COLO668 (cell line): ENCODE results near the gene MICAL3.

ENCODE experiments used
- DNase-seq: peaks from one replicate; lab custom pipeline; 2025; ENCODE audit not compliant: unreplicated experiment; lab: John Stamatoyannopoulos, UW

Gene MICAL3

DNA sequence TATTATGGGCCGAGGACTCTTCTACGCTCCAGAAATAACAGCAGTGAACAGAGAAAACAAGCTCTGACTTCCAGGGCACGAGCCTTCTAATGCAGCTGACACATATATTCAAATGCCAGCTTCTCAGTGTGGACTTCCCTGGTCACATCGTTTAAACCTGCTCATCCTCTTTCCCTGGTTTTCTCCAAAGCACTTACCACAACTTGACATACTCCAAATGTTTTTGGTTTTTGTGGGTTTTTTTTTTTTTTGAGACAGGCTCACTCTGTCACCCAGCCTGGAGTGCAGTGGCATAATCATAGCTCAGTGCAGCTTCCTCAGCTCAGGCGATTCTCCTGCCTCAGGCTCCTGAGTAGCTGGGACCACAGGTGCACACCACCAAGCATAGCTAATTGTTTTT, 105.5 kb downstream of the MICAL3 start:
- no peak for DNase-seq

DNA sequence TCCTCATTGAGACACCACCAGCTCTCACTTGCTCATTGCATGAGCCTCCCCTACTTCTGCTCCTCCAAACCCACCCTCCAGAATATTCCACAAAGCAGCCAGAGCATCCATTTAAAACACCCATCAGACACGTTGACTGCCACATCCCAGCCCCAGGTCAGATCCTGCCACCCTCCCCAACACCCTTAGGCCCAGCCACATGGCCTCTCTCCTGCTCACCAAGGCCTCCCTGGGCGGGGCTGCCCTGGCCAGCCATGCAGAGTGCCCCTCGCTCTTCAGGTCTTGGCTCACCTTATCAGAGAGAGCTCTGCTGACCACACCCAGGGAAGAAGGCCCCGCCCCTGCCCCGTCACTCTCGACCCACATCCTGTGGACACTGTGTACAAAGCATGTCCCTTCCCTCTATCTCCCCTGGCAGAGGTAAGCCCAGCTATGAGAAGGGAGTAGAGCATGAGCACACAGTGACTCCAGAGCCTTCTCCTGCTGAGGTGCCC, 106.8 kb downstream of the MICAL3 start:
- peak; percentile 21 for DNase-seq

DNA sequence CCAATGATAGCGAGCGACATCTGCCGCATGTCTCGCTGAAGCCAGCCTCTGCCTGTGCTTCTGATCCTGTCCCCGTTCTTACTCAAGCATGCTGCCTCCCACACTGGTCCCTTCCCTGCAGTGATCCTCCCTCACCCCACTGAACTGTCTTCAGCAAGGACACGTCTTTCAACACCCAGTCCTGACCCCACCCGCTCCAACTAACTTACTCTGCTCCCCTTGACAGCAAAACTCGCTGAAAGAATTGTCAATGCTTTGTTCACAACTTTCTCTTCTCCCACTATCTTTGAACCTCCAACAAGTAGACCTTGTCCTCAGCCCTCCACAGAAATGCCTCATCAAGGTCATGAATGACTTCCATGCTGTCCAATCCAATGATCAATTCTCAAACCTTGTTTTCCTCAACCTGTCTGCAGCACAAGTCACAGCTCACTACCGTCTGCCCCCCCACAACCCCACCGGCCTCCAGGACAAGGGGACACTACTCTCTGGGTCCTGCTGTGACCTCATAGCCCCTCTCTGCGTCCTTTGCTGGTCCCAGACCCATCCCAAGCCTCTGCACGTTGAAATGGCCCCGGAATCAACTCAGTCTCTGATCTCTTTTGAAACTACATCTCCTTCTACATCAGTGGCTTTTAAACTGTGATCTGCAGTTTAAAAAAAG, 108.0 kb downstream of the MICAL3 start:
- DNase-seq = no peak

DNA sequence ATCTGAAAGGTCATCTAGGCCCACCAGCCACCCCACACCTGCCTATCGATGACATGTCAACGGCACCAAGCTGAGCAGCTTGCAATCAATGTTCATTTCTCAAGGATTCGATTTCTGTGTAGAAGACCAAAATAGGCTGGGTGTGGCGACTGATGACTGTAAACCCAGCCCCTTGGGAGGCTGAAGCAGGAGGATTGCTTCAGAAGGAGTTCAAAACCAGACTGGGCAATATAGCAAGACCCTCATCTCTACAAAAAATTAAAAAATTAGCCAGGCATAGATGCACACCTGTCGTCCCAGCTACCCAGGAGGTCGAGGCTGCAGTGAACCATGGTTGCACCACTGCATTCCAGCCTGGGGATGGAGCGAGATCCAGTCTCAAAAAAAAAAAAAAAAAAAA, 108.7 kb downstream of the MICAL3 start:
- DNase-seq = no peak

DNA sequence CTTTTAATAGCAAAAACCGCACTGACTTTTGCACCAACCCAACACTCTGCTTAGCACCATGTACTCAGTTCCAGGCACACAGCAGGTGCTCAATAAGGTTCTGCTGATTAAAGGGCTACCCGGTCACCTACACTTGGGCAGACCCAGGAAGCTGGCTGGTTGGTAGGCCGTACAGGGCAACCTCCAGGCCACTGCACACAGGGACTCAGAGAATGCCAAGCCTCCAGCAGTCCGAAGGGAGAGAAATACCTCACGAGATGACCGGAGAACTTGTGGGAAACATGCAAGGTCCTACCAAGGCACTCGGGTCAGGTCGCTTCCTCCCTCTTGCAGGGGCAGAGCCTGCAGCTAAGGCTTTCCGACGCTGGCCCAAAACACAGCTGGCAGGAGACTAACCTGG, 109.2 kb downstream of the MICAL3 start:
- DNase-seq = no peak

DNA sequence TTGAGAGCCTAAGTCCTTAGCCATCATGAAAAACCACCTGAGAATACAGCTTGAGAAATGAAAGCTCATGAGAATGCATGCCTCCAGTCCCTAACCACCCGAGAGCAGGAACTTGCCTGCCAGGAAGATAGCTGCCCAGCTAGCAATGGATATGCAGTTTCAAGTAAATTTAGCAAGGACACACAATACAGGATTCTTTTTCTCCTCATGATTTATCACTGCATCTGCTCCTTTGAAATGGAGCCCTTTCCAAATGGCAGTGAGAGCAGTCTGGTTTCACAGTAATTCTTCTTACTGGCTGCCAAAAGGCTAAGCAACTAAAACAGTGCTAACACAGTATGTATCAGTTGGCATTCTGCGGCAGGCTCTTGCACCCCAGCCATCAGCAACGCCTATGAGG, 109.9 kb downstream of the MICAL3 start:
- no peak for DNase-seq

DNA sequence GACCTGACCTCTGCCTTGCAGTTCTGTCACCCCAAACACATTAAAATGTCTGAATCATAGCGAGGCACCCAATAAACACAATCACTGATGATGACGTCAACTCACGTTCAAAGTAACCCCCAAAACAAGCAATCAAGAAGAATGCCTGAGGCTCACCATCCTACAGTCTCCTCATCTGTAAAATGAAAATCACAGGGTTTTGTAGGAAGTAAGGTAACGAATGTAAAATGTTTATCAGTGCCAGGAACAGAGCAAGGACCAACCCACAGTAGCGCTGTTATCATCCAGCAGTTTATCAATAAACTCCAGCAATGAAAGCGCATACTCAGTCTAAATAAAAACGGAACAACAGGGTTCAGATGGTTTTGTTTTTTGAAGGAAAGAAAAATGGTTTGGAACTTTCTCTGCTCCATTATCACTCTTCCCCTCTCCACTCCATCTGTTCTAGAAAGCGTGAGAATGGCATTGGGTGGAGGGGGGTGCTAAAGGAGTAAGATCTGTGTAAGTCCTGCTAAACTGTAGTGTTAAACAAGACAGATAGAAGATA, 110.5 kb downstream of the MICAL3 start:
- DNase-seq = no peak

DNA sequence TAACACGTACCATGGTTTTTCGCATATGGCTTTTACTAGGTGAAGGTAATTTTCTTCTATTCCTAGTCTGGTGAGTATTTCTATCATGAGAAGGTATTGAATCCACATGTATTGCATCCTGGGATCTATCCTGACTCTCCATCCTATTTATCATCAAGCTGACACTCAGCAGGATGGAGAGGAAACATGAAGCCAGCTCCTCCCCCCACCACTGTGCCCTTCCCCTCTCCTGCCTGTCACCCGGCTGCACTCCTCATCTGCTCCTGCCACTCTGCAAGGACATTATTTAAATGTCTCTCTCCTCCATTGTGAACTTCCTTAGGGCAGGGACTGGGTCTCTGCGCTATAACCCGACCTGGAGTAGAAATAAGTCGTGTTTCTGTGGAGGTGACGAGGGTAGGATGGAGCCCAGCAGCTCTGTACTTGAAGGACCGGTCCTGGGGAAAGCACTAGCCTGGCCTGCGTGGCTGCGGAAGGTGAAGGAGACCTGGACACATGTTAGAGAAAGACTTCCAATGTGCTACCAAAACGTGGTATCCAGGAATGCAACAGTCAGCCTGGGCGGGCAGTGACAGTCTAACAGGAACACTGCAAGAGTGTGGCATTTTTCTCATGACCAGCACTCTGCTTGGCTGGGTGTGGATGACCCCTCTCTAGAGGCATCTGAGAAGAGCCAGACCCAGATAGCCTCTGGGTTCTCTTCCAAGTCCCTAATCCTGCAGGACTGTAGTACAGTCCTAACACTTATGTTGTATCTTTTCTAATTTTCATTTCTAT, 111.2 kb downstream of the MICAL3 start:
- DNase-seq = no peak

DNA sequence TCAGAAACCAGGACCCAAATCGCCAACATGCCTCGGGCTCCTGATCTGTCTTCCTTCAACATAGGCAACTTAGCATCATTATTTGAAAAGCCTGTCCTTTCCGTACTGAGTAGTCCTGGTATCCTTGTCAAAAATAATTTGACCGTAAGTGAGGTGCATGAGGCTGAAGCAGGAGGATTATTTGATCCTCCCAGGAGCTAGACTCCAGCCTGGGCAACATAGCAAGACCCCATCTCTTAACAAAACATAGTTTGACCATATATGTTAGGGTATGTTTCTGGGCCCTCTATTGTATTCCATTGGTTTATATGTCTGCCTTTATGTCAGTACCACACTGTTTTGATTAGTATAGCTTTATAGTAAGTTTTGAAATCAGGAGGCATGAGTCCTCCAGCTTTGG, 112.5 kb downstream of the MICAL3 start:
- no peak for DNase-seq

DNA sequence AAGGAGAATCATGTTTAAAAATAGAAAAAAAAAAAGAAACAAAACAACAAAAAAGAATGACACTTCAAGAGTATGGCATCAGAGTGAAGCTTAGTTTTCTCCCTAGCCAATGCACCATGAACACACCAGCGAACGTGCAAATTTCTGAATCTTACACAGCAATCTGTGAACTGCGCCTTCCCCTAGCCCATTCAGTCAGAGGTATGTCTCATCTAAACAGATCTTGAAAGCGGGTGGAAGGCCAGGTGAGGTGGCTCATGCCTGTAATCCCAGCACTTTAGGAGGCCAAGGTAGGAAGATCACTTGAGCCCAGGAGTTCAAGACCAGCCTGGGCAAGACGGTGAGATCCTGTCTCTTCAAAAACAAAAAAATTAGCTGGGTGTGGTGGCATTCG, 113.1 kb downstream of the MICAL3 start:
- no peak for DNase-seq

DNA sequence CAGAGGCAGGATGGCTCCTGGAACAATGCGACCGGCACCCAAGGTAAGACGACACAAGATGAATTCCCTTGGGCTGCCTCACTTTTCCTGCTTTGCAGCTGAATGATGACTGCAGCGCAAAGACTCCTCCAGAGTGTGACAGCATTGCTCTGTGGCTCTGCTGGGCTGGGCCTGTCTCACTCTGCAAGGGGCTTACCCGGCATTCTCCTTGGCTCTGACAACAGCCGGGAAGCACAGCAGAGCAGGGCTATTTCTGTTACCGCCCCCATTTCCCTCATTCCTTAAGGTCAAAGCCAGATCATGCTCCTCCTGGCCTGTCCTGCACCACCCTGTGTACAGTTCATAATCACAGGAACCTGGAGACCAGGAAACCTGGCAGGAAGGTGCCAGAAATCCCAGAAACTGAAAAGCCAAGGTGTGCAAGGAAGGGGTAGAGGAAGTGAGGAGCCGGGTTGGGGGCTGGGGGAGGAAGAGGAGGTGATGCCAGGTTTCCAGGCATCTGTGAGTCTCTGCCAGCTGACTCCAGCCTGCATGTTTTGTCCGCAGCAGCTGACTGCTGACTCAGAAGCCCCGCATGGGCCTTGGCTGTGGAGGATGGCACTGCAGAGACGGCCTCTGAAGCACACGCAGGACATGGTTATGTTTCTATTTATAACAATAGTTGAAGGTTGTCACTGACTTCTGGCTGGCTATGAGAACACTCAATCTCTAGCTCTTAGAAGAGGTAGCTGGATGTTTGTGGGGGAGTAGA, 113.6 kb downstream of the MICAL3 start:
- DNase-seq = no peak

DNA sequence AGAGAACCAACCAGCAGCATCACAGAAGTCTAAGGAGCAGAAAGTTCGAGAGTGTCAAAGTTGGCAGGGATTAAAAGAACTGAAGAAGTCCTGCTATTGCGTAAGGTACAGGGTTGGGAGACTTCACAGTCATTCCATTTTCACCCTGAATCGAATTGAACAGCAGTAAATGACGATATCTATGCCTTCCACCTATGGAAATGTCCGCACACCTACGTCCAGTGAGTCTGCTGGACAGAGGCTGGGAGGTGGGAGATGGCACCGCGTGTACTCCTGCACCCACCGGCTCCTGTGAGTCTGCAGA, 116.7 kb downstream of the MICAL3 start:
- DNase-seq = no peak

DNA sequence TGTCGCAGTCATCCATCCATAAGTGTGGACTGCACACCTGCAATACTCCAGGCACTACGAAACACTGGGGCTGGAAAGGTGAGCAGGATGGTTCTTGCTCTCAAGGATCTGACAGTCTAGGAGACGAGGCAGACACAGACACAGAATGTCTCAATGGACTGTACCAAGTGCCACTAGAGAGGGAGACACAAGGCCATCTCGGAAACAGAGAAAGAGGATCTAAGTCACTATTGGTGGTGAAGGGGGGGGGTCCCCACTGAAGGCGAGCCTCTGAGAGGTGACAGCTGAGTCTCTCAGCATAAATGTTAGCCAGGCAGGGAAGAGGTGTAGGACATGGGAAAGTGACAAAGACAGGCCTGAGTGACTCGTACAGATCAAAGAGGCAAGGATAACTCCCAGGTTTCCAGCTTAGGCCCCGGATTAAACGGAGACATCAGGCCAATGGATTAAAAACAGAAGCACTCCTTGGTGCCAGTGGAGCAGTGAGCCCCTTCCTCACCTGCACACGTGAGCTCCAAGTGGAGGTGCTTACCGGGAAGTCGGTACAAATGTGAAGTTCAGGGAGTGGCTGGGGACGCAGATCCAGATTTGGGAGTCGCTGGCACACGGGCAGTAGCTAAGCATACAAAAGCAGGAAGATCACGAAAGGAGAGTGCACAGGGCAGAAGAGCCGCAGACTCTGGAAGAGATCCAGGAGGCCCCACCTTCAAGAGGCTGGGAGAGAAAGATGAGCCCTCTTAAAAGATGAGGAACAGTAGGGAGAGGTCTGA, 117.2 kb downstream of the MICAL3 start:
- DNase-seq = no peak

DNA sequence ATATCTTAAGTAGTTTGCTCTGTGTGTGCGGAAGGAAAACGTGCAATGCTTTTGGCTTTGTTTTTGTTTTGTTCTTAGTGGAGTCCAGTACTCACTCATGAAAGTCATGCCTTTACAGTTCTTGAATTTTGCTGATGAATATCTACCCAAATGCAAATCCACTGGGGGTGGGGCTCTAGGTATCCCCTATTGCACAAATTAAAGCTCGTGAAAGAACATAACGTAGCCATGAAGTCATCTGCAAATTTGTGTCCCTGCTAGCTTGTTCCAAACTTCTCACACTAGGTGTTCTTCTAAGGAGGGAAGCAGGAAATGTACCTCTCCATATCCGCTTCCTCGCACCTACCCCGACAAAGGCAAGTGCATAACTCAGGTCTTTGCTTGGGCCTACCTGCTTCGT, 118.9 kb downstream of the MICAL3 start:
- no peak for DNase-seq

DNA sequence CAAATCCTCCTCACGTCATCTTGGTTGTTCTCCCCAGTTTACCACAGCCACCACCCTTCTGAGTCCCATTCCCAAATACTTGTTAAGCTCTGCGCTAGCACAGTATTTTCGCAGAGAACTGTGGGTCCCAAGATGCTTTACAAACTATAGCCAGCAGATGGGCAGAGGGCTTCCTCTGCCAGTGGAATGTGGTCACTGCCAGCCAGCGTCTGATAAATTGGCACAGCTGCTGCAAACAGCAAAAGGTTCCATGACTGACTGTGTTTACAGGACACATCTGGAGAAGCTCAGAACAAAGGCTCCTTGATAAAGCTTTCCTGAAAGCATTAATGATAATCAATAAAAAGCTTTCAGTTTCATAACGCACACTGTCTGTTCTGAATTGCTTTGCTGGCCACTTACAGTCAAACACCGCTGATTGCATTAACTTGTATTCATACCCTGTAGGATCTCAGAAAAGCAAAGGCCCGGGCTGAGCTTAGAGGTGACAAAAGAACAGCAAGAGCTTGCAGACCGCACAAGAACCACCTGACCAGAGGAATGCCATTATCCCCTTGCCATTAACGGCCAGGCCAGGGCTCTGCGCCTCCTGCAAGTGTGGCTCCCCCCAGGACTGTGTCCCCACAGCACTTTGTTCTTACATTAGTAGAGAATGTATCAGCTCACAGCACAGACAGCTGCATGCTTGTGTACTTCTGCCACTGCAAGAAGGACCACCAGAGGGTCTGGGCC, 120.6 kb downstream of the MICAL3 start:
- DNase-seq = no peak

DNA sequence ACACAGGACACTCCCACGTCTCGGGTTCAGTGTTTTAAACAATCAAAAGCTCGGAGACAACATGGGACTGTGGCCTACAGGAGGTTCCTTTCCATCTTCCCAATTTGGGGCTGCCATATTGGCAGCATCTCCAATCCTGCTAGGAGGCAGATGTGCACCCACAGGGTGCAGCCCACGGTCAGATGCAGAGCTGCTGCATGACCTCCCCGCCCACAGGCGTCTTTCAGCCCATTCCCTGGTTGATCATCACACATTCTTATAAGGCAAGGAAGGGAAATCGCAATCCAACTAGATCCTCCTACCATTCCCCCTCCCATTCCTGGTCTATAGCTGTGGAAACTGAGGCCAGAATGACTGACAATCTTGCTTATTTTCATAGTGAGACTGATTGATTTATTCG, 121.4 kb downstream of the MICAL3 start:
- DNase-seq = no peak

DNA sequence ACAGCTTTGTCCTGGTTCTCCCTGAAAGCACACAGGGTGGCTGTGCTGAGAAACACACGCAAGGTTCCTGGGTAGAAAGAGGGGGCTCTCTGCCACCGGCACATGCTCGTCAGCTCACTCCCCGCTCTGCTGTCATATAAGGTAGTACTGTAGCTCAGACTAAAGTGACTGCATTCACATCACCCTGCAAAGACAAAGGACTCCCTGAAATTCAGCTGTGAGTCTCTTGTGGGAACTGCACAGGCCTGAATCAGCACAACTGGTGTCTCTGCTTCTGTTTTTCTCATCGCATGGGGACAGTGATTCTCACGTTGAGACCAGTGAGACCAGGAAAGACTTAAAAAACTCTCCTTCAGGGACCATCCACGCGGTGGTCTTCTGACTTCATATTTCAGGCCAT, 126.0 kb downstream of the MICAL3 start:
- no peak for DNase-seq

DNA sequence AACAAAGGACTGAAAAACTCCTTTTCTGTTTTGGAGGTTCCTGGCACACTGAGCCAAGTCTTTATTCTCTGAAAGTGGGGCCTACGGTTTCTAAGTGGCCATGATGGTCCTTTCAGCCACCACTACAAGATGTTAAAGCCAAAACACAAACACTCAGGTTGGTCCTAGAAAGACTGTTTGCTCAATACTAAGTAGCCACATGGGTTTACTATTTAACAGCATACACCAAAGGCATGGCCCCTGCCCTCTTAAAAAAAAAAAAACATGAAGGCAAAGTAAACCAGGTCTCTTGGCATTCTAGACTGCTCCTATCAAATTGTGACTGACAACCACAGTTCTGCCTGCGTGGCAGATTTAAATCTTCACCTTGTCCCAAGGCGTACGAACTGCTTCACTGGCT, 126.5 kb downstream of the MICAL3 start:
- no peak for DNase-seq

DNA sequence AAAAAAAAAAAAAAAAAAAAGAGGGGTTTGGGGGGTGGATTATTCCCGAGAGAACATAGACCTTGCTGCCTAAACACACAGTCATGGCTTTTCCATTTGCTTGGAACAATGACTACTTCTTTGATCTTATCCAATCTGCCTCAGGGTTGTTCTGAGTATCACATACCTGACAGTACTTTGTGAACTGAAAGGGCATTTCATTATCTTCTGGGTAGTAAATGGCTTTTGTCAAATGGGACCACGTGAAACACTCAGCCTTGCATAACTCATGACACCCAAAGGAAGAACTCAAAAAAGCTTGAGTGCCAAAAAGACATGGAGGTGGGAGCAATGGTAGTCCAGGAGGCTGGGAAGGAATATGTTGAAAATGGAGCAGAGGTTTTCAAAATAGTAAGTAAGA, 126.9 kb downstream of the MICAL3 start:
- no peak for DNase-seq

DNA sequence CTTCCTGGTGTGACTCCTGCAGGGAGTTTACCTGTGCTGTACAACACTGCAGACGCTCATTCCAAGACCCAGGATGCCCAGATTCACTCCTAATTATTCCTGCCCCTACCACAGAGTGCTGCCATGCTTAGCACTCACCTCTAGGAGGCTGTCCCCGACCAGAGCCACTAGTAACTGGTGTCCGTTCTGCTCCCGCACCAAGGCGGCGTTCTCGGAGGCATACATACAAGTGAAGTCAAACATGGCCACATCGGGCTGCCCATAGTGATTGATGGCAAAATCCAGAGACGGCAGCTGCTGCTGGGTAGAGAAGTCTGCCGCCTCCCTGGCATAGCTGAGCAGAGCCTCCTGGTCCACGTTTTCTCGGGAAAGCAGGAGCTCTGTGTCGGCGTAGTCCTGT, 127.8 kb downstream of the MICAL3 start:
- no peak for DNase-seq
